Measurements from ENCODE around the gene SMCO1. TPM values are rescaled to one million over a fixed set of nuclear protein-coding genes. Genes with fewer than 3 reads are reported as not detected.
"Not testable (repeated sequence)": the region's sequence is repeated elsewhere in the genome, so short reads cannot be mapped to it uniquely, and the experiment has no call there.

SMCO1 gene
- total and polyA plus RNA-seq, 2 experiments from 2014 or later = not detected

- DNase-seq (ENCODE audit: low spot score) = no peak
- 85% methylated on average over 2 of the region's 2 CpGs for WGBS (ENCODE audit: low lambda C conversion rate, missing lambda C conversion rate)
- H2AFZ ChIP-seq = no peak overlapping the region
- H3K9me2 ChIP-seq (replicated peaks; ENCODE audit: insufficient read depth) = no peaks in the 10 kb centered on the region
- H3K79me2 ChIP-seq = peaks cover 2% of the 10 kb centered on the region
- no peak for TF ChIP-seq EZH2phosphoT487 (IDR thresholded peaks at IDR 0.05; ENCODE audit: low read depth, severe bottlenecking, unreplicated experiment)
- no peak for TF ChIP-seq CTCF (IDR thresholded peaks at IDR 0.05; ENCODE audit: poor library complexity)
- TF ChIP-seq EZH2 (IDR thresholded peaks at IDR 0.05; ENCODE audit: borderline replicate concordance) = no peak
- no peaks in the 10 kb centered on the region for H4K20me1 ChIP-seq (ENCODE audit: insufficient read depth, poor library complexity, severe bottlenecking)
- H3K4me1 ChIP-seq (ENCODE audit: insufficient read depth) = no peaks in the 10 kb centered on the region
- H3K27me3 ChIP-seq = no peaks in the 10 kb centered on the region
- no peaks in the 10 kb centered on the region for H3K36me3 ChIP-seq (replicated peaks; ENCODE audit: insufficient read depth, low read depth)
- no peak overlapping the region for H3K4me2 ChIP-seq
- no peaks in the 10 kb centered on the region for H3K9me3 ChIP-seq (ENCODE audit: low read depth)
- H3K4me3 ChIP-seq = no peak overlapping the region
- H3K27ac ChIP-seq = no peak overlapping the region
Measured at GRCh38 chr3:196471551-196471950, 43.6 kb downstream of the SMCO1 start.

- H3K4me1 ChIP-seq (ENCODE audit: insufficient read depth); H4K20me1 ChIP-seq (ENCODE audit: insufficient read depth, poor library complexity, severe bottlenecking); H3K9me3 ChIP-seq (ENCODE audit: low read depth); H3K27ac ChIP-seq; H3K27me3 ChIP-seq; H3K36me3 ChIP-seq (replicated peaks; ENCODE audit: insufficient read depth, low read depth); H3K9me2 ChIP-seq (replicated peaks; ENCODE audit: insufficient read depth); H3K79me2 ChIP-seq; H3K4me2 ChIP-seq; DNase-seq (ENCODE audit: low spot score); H2AFZ ChIP-seq; H3K4me3 ChIP-seq: not testable (repeated sequence)
- 98% methylated on average over 3 of the region's 3 CpGs for WGBS (ENCODE audit: low lambda C conversion rate, missing lambda C conversion rate)
Measured at GRCh38 chr3:196470182-196470581, 45.0 kb downstream of the SMCO1 start.

- WGBS (ENCODE audit: low lambda C conversion rate, missing lambda C conversion rate) = 95% methylated on average over 3 of the region's 3 CpGs
- Histone ChIP-seq H3K4me1 (ENCODE audit: insufficient read depth) (no peaks in the 10 kb centered on the region), H3K79me2 (no peaks in the 10 kb centered on the region), H3K4me3 (no peak overlapping the region), H3K27ac (no peak overlapping the region), H2AFZ (no peak overlapping the region), H3K36me3 (replicated peaks; ENCODE audit: insufficient read depth, low read depth) (no peaks in the 10 kb centered on the region), H3K9me2 (replicated peaks; ENCODE audit: insufficient read depth) (no peaks in the 10 kb centered on the region), H3K27me3 (no peaks in the 10 kb centered on the region), H4K20me1 (ENCODE audit: insufficient read depth, poor library complexity, severe bottlenecking) (no peaks in the 10 kb centered on the region), H3K9me3 (ENCODE audit: low read depth) (no peaks in the 10 kb centered on the region), H3K4me2 (no peak overlapping the region)
- no peak for TF ChIP-seq EZH2 (IDR thresholded peaks at IDR 0.05; ENCODE audit: borderline replicate concordance)
- no peak for TF ChIP-seq CTCF (IDR thresholded peaks at IDR 0.05; ENCODE audit: poor library complexity)
- no peak for TF ChIP-seq EZH2phosphoT487 (IDR thresholded peaks at IDR 0.05; ENCODE audit: low read depth, severe bottlenecking, unreplicated experiment)
- no peak for DNase-seq (ENCODE audit: low spot score)
Measured at GRCh38 chr3:196463804-196464203, 51.3 kb downstream of the SMCO1 start.

- Histone ChIP-seq H3K4me1 (ENCODE audit: insufficient read depth) (no peaks in the 10 kb centered on the region), H3K27me3 (no peaks in the 10 kb centered on the region), H3K9me3 (ENCODE audit: low read depth) (no peaks in the 10 kb centered on the region), H4K20me1 (ENCODE audit: insufficient read depth, poor library complexity, severe bottlenecking) (no peaks in the 10 kb centered on the region), H3K9me2 (replicated peaks; ENCODE audit: insufficient read depth) (no peaks in the 10 kb centered on the region), H3K36me3 (replicated peaks; ENCODE audit: insufficient read depth, low read depth) (no peaks in the 10 kb centered on the region), H2AFZ (no peak overlapping the region), H3K4me3 (no peak overlapping the region), H3K4me2 (no peak overlapping the region), H3K79me2 (no peaks in the 10 kb centered on the region), H3K27ac (no peak overlapping the region)
- TF ChIP-seq CTCF (IDR thresholded peaks at IDR 0.05; ENCODE audit: poor library complexity) (no peak), EZH2 (IDR thresholded peaks at IDR 0.05; ENCODE audit: borderline replicate concordance) (no peak)
- 48% methylated on average over 2 of the region's 2 CpGs for WGBS (ENCODE audit: low lambda C conversion rate, missing lambda C conversion rate)
- DNase-seq (ENCODE audit: low spot score) = no peak
Measured at GRCh38 chr3:196463478-196463756, 51.7 kb downstream of the SMCO1 start.

GRCh38 chr3:196462680-196463477 lies 52.3 kb downstream of the SMCO1 start:
- not testable (repeated sequence) for H3K79me2 ChIP-seq; H3K4me1 ChIP-seq (ENCODE audit: insufficient read depth); H3K4me2 ChIP-seq; H3K9me2 ChIP-seq (replicated peaks; ENCODE audit: insufficient read depth); H3K27ac ChIP-seq; H3K9me3 ChIP-seq (ENCODE audit: low read depth); H4K20me1 ChIP-seq (ENCODE audit: insufficient read depth, poor library complexity, severe bottlenecking); DNase-seq (ENCODE audit: low spot score); H3K27me3 ChIP-seq; H2AFZ ChIP-seq; H3K4me3 ChIP-seq; H3K36me3 ChIP-seq (replicated peaks; ENCODE audit: insufficient read depth, low read depth)
- 85% methylated on average over 1 of the region's 1 CpG for WGBS (ENCODE audit: low lambda C conversion rate, missing lambda C conversion rate)

All from hepatocyte (in vitro differentiated cells).